GM21717 (cell line): ENCODE measurements around the gene VCPKMT.
A peak's percentile ranks its signal among the peaks of the same experiment; 100 is the strongest.

Source experiments
- ATAC-seq: cut with Tn5 transposase; IDR thresholded peaks from one replicate; pipeline ENCODE4 v1.9.1; 2021; ENCODE audit warnings: mild to moderate bottlenecking, moderate library complexity; ENCODE audit not compliant: unreplicated experiment

VCPKMT gene

DNA sequence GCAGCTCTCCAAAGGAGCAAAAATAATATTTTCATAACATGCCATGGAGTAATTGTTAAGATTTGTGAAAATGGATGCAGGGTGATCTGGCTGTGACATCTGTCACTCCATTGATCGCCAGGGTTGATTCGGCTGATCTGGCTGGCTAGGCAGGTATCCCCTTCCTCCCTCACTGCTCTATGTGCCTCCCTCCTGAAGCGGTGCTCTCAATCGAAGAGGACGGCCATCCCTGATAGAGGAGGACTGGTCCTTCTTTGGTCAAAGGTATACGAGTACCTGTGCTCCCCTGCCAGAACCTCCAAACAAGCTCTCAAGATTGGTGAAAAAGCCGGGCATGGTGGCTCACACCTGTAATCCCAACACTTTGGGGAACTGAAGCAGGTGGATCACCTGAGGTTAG is 47.9 kb downstream of the VCPKMT start:
- no peak for ATAC-seq

- ATAC-seq, result no peak
Measured at GRCh38 chr14:50067723-50068495, 48.5 kb downstream of the VCPKMT start.

DNA sequence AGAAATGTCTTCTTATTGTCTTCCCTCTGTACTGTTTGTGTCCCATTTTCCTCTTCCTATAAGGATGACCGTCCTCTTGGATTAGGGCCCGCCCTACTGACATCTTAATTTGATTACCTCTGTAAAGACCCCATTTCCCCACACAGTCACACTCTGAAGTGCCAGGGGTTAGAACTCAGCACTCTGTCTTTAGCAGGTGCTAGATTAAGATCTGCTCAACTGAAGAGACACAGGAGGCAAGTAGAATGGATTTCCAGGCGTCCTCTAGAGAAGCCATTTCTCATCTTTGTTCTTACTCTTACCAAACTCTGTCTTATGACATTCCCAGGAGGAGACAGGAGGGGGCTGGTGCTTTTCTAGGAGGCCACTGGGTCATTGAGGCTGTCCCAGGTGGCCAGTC is 50.8 kb downstream of the VCPKMT start:
- no peak for ATAC-seq

DNA sequence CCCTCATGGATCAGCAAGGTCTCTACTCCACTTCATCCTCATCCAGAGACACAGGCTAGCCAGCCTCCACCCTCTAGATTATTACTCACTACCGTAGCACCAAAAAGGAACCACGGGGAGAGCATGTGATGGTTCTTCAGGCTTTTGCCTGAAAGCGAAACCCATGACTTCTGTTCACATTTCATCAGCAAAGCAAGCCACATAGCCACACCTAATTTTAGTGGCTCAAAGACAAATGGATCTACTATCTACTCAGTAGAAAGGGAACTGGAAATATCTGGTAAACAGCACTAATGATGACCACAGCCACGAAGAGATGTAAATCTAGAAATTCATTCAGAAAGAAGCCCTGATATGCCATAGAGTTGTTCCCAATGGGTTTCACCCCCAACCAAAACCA is 51.4 kb downstream of the VCPKMT start:
- ATAC-seq, result peak; percentile 50

DNA sequence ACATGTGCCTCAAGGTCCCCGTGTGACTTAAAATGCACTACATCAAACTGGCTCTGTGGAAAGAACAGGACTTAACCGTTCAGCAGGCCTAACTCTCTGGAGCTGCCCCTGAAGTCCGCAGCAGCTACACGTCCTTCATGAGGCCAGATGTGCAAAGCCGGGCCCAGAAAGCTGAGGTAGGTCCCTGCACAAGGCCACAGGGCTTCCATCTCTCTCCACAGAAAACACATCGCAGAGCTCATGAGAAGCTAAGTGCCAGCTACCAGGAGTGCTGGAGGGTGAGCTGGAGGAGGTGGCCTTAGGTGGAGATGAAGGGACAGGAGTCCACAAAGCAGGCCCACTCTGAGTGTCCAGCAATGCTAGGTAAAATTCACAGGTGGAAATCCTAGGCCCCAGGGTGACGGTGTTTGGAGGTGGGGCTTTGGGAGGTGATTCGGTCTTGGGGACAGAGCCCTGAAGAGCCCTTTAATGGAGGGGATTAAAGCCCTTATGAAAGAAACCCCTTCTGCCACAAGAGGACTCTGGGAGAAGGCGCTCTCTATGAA is 52.4 kb downstream of the VCPKMT start:
- ATAC-seq, result no peak

GRCh38 chr14:50062438-50063085 is 53.8 kb downstream of the VCPKMT start:
- peak; percentile 25 for ATAC-seq

- peak; percentile 57 for ATAC-seq
Measured at GRCh38 chr14:50061664-50062437, 54.5 kb downstream of the VCPKMT start.

DNA sequence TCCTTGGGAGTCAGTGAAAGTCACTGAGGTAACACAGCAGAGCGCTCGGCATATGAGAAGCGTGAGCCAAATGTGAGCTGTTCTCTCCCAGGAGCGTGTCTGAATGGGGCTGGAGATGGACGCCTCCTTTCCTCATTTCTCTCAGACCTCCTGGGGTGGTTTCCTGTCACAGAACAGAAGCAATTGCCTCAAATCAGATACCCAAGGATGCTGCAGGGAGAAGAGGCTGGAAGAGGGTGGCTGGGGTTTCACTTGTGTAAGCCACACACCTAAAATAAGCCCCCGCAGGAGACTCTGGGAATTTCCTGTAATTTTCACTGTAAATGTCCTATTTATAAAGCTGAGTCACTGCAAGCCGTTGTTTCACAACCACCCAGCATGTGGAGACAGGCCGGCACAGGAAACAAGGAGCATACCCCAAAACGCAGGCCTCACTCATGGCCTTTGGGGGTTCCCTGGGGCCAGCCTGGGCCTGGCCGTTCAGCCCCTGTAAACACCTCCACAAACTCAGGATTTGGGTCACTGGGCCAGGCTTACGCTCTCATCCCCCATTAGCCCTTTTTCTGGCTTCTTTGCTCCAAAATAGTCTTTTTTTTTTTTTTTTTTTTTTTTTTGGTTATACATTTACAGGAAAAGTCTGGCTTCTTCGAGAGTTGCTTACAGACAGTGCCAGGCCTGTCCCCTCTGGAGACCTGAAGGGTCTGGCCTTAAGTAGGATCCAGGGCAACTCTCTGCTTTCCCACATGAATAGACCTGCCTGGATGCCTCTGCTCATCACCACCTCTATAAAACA is 55.3 kb downstream of the VCPKMT start:
- ATAC-seq, result no peak

- ATAC-seq, result no peak
Measured at GRCh38 chr14:50059763-50060616, 56.4 kb downstream of the VCPKMT start.
